GM21529 (cell line): ENCODE results near the gene CASZ1.

Experiments
- ATAC-seq: cut with Tn5 transposase; IDR thresholded peaks from one replicate; pipeline ENCODE4 v1.9.1; 2021; ENCODE audit not compliant: unreplicated experiment

Gene CASZ1

GRCh38 chr1:10755970-10756521 is 40.4 kb downstream of the CASZ1 start:
- no peak for ATAC-seq

- ATAC-seq: no peak
These were observed 41.7 kb downstream of the CASZ1 start for GRCh38 chr1:10754568-10755329.

DNA sequence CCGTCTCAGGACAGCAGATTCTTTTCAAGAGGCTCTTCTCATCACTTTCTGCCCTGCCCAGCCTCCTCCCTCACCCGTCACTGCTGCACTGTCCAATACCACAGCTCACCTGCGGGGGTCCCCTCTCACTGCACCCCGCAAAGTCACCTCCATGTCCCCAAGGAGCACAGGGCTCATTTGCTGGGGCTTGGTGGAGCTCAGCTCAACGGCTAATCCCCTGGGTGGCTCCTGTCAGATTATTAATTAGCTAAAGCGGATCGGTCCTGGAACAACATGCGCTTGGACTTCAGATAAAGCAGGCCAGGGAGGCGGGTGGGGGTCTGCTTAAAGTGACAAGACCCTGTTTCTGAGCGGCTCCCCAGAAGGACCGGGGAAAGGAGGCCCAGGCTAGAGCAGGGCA is 43.1 kb downstream of the CASZ1 start:
- ATAC-seq: no peak

- no peak for ATAC-seq
These were observed 44.8 kb downstream of the CASZ1 start for GRCh38 chr1:10751561-10752085.

DNA sequence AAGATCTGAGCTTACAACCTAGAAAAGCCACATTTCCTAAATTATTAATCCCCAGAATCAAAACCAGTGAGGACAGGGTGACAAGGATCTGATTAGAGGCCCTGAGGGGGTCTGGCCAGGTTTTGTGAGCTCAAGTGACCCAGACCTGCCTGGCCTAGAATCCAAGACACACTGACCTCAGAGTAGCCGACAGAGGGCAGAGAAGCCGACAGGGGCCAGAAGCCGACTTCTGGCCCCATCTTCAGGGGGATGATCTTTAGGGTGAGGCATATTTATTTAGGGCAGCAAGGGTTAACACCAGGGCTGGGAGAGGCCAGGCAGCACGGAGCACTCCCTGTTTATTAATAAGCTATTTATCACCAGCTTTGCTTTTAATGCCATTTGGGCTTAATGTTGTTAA is 45.3 kb downstream of the CASZ1 start:
- ATAC-seq: no peak

DNA sequence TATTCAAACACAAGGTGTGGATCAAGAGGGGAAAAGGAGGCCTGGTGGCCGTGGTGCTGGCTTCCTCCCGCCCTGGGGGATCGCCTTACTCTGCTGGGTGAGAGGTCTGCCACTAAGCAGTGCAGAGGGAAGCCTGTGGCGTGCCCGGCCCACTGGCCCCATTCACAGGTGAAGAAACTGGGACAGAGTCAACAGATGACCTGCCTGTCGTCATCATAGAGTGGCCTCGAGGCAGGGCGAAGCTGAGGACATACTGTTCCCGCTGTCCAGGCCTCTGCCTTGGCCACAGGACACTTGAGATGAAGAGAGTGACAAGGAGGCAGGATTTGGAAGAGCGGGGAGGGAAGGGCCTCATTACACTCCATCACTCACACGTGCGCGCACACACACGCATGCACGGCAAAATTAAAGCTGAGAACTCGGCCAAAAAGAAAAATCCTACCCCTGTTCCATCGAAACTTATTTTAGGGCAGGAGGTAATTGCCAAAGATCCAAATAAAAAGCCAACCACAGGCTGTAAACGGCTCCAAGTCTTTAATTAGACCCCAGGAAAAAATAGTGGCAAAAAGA is 50.5 kb downstream of the CASZ1 start:
- ATAC-seq: no peak

GRCh38 chr1:10745383-10745782 is 51.1 kb downstream of the CASZ1 start:
- no peak for ATAC-seq

DNA sequence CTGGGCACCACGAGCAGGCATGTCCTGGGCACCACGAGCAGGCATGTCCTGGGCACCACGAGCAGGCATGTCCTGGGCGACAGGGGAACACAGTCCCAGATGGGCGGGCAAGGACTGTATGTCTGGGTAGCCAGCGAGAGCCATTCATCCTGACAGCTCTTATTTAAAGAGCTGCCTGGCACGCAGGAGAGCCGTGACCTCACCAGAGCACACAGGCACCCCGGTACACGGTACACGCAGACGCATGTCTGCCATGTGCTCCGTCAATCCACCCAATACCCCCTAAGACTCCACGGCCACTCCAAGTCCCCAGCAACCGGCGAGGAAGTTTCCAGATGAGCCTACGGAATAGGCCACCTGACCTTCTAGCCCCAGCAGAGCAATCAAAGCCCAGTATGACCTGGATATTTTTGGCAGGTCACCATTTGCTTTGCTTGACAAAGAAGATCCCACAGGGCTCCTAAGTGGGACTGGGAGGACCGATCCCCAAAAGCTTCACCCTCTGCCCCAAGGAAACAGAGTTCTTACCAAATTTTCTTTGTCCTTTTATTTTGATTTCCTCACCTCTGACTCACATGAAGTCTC is 51.7 kb downstream of the CASZ1 start:
- no peak for ATAC-seq

- no peak for ATAC-seq
These were observed 52.4 kb downstream of the CASZ1 start for GRCh38 chr1:10744029-10744428.

DNA sequence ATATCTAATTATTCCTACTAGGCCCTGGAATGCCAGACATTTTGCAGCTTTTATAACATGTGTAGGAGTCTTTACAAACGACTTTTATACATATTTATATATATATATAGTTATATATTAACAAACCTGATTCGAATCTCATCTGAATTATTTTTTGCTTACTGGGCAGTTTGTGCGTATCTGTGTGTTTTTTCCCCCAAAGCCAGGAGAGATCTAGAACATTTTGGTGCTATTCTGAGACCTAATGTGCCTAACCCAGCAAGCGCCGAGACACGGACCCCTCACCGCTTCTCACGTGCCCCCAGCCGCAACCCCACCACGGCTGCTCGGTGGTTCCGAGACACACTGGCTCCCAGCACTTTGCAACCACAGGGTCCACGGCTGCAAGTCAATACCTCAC is 54.8 kb downstream of the CASZ1 start:
- no peak for ATAC-seq

DNA sequence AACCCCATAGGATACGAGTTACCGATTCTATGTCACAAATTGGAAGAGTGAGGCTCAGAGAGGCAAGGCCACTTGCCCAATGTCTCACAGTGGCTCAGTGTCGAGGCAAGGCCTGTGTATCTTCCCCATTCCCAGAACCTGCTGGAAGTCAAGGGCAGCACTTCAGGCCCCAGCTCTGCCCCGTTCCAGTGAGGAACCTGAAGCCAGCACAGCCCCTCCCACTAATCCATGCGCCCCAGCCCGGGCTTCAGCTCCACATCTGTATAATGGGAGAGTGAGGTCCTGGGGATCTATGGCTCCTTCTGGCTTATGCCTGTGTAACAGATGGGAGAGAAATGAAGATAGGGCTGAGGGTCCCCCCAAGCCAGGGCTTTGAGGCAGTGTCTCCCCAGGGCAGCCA is 56.3 kb downstream of the CASZ1 start:
- ATAC-seq: no peak

DNA sequence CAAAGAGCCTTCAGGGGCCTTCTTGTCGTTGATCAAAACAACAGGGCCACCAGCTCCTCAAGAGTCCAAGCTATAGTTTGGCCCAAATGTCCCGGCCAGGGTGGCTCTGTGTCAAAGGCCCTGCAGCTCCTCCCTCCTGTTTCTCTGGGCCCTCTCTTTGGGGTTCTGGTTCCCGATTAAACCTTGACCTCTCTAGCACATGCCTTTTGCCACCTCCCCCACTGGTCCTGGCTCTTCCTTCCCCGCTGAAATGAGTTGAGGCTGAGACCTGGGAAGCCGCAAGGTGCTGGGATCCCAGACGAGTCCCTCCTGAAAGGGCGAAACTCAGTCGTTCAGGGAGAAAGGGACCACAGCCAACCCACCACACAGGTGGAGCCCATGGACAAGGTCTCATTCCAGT is 56.9 kb downstream of the CASZ1 start:
- ATAC-seq: no peak

DNA sequence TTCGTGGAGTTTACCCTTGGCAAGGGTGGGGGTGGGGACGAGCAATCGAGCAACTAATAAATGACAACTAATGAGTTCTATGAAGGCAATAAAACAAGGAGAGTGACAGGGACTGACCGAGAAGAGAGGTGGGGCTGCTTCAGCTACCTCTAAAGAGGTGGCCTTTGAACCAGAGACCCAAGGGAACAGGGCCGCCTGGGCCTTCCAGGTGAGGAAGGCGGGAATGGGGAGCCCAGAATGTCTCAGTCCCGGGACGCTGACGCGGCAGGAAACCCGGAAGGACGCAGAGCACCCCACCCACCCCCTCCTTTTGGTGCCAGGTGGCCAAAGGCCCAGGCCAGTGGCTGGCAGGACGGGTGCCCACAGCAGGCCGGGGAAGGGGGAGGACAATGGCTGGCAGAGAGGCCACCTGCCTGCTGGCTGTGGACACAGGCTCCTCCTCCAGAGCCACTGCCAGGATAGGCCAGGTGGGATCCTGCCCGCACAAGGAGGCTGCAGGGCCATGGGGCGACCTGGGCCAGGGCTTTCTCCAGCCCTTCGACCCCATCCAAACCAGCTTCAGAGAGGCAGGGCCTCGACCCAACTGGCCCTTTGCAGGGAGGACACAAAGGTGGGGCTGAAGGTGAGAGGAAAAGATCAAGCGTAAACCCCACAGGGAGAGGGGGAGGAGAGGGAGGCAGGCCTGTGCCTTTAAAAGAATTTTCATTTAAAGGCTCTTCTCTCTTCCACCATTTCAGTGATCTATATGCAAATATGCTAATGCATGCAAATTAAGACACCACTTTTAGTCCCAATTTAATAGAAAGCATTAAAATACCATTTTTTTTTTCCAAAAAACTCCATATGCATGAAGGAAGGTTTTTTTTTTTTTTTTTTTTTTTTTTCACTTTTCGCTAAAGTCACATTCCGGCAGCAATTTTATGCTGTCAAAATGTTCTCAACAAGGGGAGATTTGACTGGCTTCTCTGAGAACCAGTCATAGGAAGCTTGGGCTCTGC is 58.1 kb downstream of the CASZ1 start:
- ATAC-seq: no peak

GRCh38 chr1:10737651-10738050 is 58.8 kb downstream of the CASZ1 start:
- ATAC-seq: no peak

GRCh38 chr1:10736634-10737586 is 59.5 kb downstream of the CASZ1 start:
- no peak for ATAC-seq

DNA sequence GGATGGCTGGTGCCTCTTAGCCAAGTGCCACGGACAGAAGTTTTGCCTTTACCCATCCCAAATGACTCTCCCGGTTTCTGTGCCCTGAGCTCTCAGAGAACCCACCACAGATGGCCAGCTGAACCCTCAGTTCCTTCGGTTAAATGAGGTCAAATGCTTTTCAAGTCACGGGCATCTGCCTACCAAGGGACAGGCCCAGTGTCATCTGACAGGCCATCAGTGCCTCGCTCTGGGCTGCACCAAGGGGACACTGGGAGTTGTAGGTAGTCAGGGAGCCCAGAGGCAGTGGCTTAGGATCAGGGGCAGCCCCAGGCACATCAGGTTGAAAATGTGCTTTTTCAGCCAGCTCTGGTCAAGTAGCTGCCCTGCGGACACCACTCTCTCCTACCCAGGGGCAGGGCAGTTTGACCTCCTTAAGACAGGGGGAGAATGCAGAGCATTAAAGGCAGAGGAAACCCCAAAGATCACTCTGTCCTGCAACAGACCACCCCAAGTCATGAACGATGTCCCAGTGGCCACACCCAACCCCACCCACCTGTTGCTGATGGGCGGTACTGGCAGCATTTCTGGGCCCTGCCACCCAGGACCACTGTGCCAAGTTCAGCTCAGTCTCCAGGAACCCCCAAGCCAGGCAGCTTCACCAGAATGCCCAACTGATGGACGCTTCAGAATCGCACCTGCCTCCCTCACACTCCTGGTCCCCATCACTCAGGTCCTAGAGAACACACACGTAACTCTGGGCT is 60.7 kb downstream of the CASZ1 start:
- ATAC-seq: no peak

DNA sequence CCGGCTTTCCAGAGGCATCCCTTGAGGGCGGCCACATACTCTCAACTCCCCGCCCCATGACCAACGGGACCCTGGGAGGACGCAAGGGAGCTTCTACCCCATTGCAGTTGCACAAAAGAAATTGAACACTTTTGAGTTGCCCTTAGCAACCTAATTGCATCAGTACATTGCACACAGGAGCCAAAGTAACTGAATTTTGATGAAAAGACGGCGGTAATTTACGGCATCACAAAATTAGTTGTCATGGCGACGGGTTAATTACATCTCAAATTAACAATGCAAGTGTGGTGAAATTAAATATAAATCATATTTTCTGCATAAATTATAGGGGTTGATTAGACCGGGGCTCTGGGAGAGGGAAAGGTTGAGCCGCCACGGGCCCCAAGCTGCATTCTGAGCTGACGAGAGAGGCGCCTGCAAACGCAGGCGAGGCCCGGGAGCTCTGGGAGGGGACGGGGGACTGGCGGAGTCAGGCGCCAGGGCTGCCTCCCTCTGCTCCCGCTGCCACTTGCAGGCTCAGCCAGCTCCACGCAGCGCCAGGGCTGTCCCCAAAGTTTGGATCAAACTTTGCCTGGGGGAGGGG is 61.4 kb downstream of the CASZ1 start:
- no peak for ATAC-seq

GRCh38 chr1:10734375-10734774 is 62.1 kb downstream of the CASZ1 start:
- ATAC-seq: no peak
